Right cardiac atrium (tissue), 5 donors: ENCODE results near the gene AOPEP. TPM values are rescaled to one million over a fixed set of nuclear protein-coding genes. Genes with fewer than 3 reads are reported as not detected.

Experiments
- ATAC-seq, 2 donors: fragments of 200-7000 bp; cut with Tn5 transposase; one replicate each; pipeline versions ENCODE4 v1.8.0 to v1.9.1; 2020; ENCODE audit warnings: moderate library complexity in 2 of 2, mild to moderate bottlenecking in 1 of 2
- DNase-seq, 3 donors: peaks; one replicate each; pipeline ENCODE4 v3.0.0-alpha.2; 2020
- H3K27ac ChIP-seq: one replicate; pipeline ENCODE4 v1.5.1; 2013; ENCODE audit warnings: mild to moderate bottlenecking, low read length, control low read depth, moderate library complexity
- H3K27me3 ChIP-seq: one replicate; pipeline ENCODE4 v1.6.1; 2013; ENCODE audit not compliant: control insufficient read depth, insufficient read depth
- H3K4me1 ChIP-seq: one replicate; pipeline ENCODE4 v1.6.1; 2013; ENCODE audit warnings: low read length; ENCODE audit not compliant: control insufficient read depth, insufficient read depth
- H3K4me3 ChIP-seq: one replicate; pipeline ENCODE4 v1.5.1; 2013; ENCODE audit warnings: low read length, control low read depth
- H3K9me3 ChIP-seq: one replicate; pipeline ENCODE4 v1.6.1; 2013; ENCODE audit warnings: low read length; ENCODE audit not compliant: control insufficient read depth
- WGBS: extraction: QIAGEN DNeasy Blood & Tissue Kit; methylation state at CpG from one replicate; pipeline ENCODE4 v1.1.7; 2013; 5-methylcytosine and 5-hydroxymethylcytosine counted together
- intact Hi-C, 4 donors: fragments of 100-400 bp; cut with DNase I; formaldehyde crosslinking; loops; one replicate each; pipeline versions ENCODE4 v1.11.0 to v1.14.0; 2022 to 2023
- polyA plus RNA-seq: library from polyadenylated mRNA; stranded (reverse); fragments of 200-250 nt; gene quantifications from one replicate; pipeline ENCODE4 v1.2.3, GENCODE V29; 2013
- total RNA-seq, 4 donors: library from RNA; stranded (reverse); fragmentation: NEBNext Ultra II Directional; extraction: Animal tissue kit (Norgen Biotek cat#: 25700); gene quantifications; one replicate each; pipeline ENCODE4 v1.2.1, GENCODE V29; 2021
- donor health status: healthy with polysubstance abuse.
- donor health status: DM: no; HTN: yes; CAD: no.
- donor health status: DM: no; HTN: no; CAD: no.
- donor health status: DM: no; HTN: yes; CAD: no; lungs with severe emphysema.
- donor health status: DM: yes; HTN: yes; CAD: no.

The AOPEP gene
- total and polyA plus RNA-seq, 5 donors, result 124 to 170 (median 154) TPM

GRCh38 chr9:94717761-94718160, 8.7 kb upstream of the AOPEP start:
- Histone ChIP-seq H3K4me1 (no peaks in the 10 kb centered on the region), H3K27ac (no peak overlapping the region), H3K27me3 (no peaks in the 10 kb centered on the region), H3K4me3 (no peak overlapping the region), H3K9me3 (no peaks in the 10 kb centered on the region)
- ATAC-seq (no peak), DNase-seq (no peak)
- intact Hi-C loops, result no loop called here
- WGBS, result 47% methylated on average over 3 of the region's 3 CpGs

- DNase-seq (no peak), ATAC-seq (no peak)
- no peak overlapping the region for H3K4me3 ChIP-seq
- H3K27ac ChIP-seq, result no peak overlapping the region
- H3K9me3 ChIP-seq, result no peaks in the 10 kb centered on the region
- H3K27me3 ChIP-seq, result no peaks in the 10 kb centered on the region
- intact Hi-C loops, result no loop called here
- WGBS, result 98% methylated on average over 1 of the region's 1 CpG
- H3K4me1 ChIP-seq, result no peaks in the 10 kb centered on the region
Observed at GRCh38 chr9:94718936-94719335, 7.6 kb upstream of the AOPEP start.

GRCh38 chr9:94719878-94720277, 6.6 kb upstream of the AOPEP start:
- no peak overlapping the region for H3K27ac ChIP-seq
- DNase-seq (no peak), ATAC-seq (no peak)
- H3K9me3 ChIP-seq, result no peaks in the 10 kb centered on the region
- no peak overlapping the region for H3K4me3 ChIP-seq
- WGBS, result 81% methylated on average over 4 of the region's 4 CpGs
- no peaks in the 10 kb centered on the region for H3K4me1 ChIP-seq
- intact Hi-C loops, result no loop called here
- no peaks in the 10 kb centered on the region for H3K27me3 ChIP-seq

- intact Hi-C loops, result no loop called here
- H3K4me1 ChIP-seq, result no peaks in the 10 kb centered on the region
- no peak for ATAC-seq
- WGBS, result 89% methylated on average over 5 of the region's 5 CpGs
- H3K9me3 ChIP-seq, result no peaks in the 10 kb centered on the region
- H3K27ac ChIP-seq, result no peak overlapping the region
- no peaks in the 10 kb centered on the region for H3K27me3 ChIP-seq
- DNase-seq, result no peak
- no peak overlapping the region for H3K4me3 ChIP-seq
Observed at GRCh38 chr9:94720846-94721549, 5.5 kb upstream of the AOPEP start.

- Histone ChIP-seq H3K4me3 (no peak overlapping the region), H3K9me3 (no peaks in the 10 kb centered on the region), H3K4me1 (no peaks in the 10 kb centered on the region), H3K27ac (no peak overlapping the region), H3K27me3 (no peaks in the 10 kb centered on the region)
- intact Hi-C loops, result no loop called here
- no peak for DNase-seq
- ATAC-seq, result no peak
- 97% methylated on average over 2 of the region's 2 CpGs for whole genome bisulfite sequencing
Observed at GRCh38 chr9:94721754-94722153, 4.7 kb upstream of the AOPEP start.

- no peak for ATAC-seq
- 90% methylated on average over 3 of the region's 3 CpGs for WGBS
- Histone ChIP-seq H3K4me1 (no peaks in the 10 kb centered on the region), H3K9me3 (no peaks in the 10 kb centered on the region), H3K27me3 (no peaks in the 10 kb centered on the region), H3K4me3 (no peak overlapping the region), H3K27ac (no peak overlapping the region)
- DNase-seq, result no peak
- intact Hi-C loops, result no loop called here
Observed at GRCh38 chr9:94725293-94725692, 1.2 kb upstream of the AOPEP start.

- 59% methylated on average over 6 of the region's 6 CpGs for WGBS
- Histone ChIP-seq H3K9me3 (no peaks in the 10 kb centered on the region), H3K4me1 (no peaks in the 10 kb centered on the region), H3K4me3 (no peak overlapping the region), H3K27ac (no peak overlapping the region), H3K27me3 (no peaks in the 10 kb centered on the region)
- ATAC-seq (no peak), DNase-seq (no peak)
- intact Hi-C loops, result no loop called here
Observed at GRCh38 chr9:94728719-94729118, 2.2 kb downstream of the AOPEP start.

GRCh38 chr9:94729199-94729598, 2.7 kb downstream of the AOPEP start:
- 95% methylated on average over 3 of the region's 3 CpGs for WGBS
- H3K27me3 ChIP-seq, result no peaks in the 10 kb centered on the region
- intact Hi-C loops, result no loop called here

GRCh38 chr9:94734054-94734754, 7.7 kb downstream of the AOPEP start:
- peak overlapping the region; percentile 35 for H3K27ac ChIP-seq
- intact Hi-C loops, result no loop called here
- H3K9me3 ChIP-seq, result no peaks in the 10 kb centered on the region
- H3K4me3 ChIP-seq, result no peak overlapping the region
- ATAC-seq (peak; percentile 73), DNase-seq (no peak)
- WGBS, result 36% methylated on average over 4 of the region's 4 CpGs
- H3K27me3 ChIP-seq, result no peaks in the 10 kb centered on the region
- H3K4me1 ChIP-seq, result no peaks in the 10 kb centered on the region

More at GRCh38 chr9:94729199-94729598, 2.7 kb downstream of the AOPEP start:
- no peak overlapping the region for H3K4me3 ChIP-seq
- H3K4me1 ChIP-seq, result no peaks in the 10 kb centered on the region
- no peak overlapping the region for H3K27ac ChIP-seq
- H3K9me3 ChIP-seq, result no peaks in the 10 kb centered on the region
- no peak for DNase-seq
- no peak for ATAC-seq

GRCh38 chr9:94736759-94737158, 10.3 kb downstream of the AOPEP start:
- Histone ChIP-seq H3K27me3 (no peaks in the 10 kb centered on the region), H3K4me3 (no peak overlapping the region), H3K27ac (no peak overlapping the region), H3K4me1 (no peaks in the 10 kb centered on the region), H3K9me3 (no peaks in the 10 kb centered on the region)
- intact Hi-C loops, result no loop called here
- ATAC-seq (no peak), DNase-seq (no peak)

GRCh38 chr9:94740145-94740840, 13.8 kb downstream of the AOPEP start:
- Histone ChIP-seq H3K9me3 (no peaks in the 10 kb centered on the region), H3K27me3 (no peaks in the 10 kb centered on the region), H3K4me3 (no peak overlapping the region), H3K27ac (no peak overlapping the region), H3K4me1 (no peaks in the 10 kb centered on the region)
- 69% methylated on average over 3 of the region's 3 CpGs for WGBS
- no peak for DNase-seq
- intact Hi-C loops, result no loop called here
- ATAC-seq, result no peak
